HEK293T (cell line): ENCODE measurements around the gene MCIDAS.

Experiments used
- FOXA1 ChIP-seq: fragments of 450-650 bp; IDR thresholded peaks from 2 replicates; pipeline ENCODE4 v1.6.1; 2016; ENCODE audit warnings: mild to moderate bottlenecking
- SUZ12 ChIP-seq: fragments of 450-650 bp; IDR thresholded peaks from 2 replicates; pipeline ENCODE4 v1.6.1; 2016; ENCODE audit warnings: mild to moderate bottlenecking

DNA sequence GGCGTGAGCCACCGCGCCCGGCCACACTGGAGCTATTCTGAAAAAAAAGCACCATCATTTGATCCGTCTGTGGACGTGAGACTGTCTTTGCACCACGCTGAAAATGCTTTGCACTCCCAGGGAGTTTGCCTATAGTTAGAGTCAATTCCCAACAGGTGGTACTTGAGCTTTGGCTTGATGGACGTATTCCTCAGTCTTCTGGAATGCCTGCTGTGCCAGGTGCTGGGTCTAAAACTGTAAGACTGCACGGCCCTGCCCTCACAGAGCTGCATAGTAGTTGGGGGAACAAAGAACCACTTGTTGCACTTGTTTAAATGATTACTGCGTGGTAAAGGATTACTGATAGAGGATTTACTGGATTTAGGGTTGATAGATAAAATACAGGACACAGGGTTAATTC lies 9.7 kb upstream of the MCIDAS start:
- TF ChIP-seq FOXA1 = no peak
- no peak for TF ChIP-seq SUZ12
